Mesenchymal stem cell (in vitro differentiated cells and primary cell): ENCODE measurements around the gene FOXN4.

Experiments
- DNase-seq: peaks from one replicate; pipeline ENCODE4 v3.0.0-alpha.2; 2013
- H2AFZ ChIP-seq: one replicate; pipeline ENCODE4 v1.6.1; 2013; ENCODE audit warnings: low read depth, mild to moderate bottlenecking, control low read depth, inconsistent platforms, low read length, moderate library complexity
- H2AK5ac ChIP-seq: 2 replicates; pipeline ENCODE4 v1.6.1; 2013; ENCODE audit warnings: low read length, moderate library complexity, mild to moderate bottlenecking, inconsistent platforms; ENCODE audit not compliant: severe bottlenecking
- H2BK120ac ChIP-seq: one replicate; pipeline ENCODE4 v1.6.1; 2013; ENCODE audit warnings: low read depth, mild to moderate bottlenecking, inconsistent platforms, low read length, moderate library complexity
- H2BK12ac ChIP-seq, 2 experiments: one replicate each; pipeline ENCODE4 v1.6.1; 2013; ENCODE audit warnings: inconsistent platforms in 2 of 2, low read length in 2 of 2, mild to moderate bottlenecking in 2 of 2, moderate library complexity in 2 of 2, control low read depth in 1 of 2
- H2BK15ac ChIP-seq: one replicate; pipeline ENCODE4 v1.6.1; 2013; ENCODE audit warnings: mild to moderate bottlenecking, low read depth, inconsistent platforms; ENCODE audit not compliant: poor library complexity, severe bottlenecking
- H2BK5ac ChIP-seq: 2 replicates; pipeline ENCODE4 v1.6.1; 2013; ENCODE audit warnings: low read depth, mild to moderate bottlenecking, low read length, control low read depth, inconsistent platforms; ENCODE audit not compliant: poor library complexity, severe bottlenecking
- H3K14ac ChIP-seq, 2 experiments: one replicate each; pipeline ENCODE4 v1.6.1; 2013; ENCODE audit warnings: inconsistent platforms in 2 of 2, low read length in 2 of 2, control low read depth in 1 of 2, mild to moderate bottlenecking in 1 of 2, moderate library complexity in 1 of 2
- H3K18ac ChIP-seq, 2 experiments: one replicate each; pipeline ENCODE4 v1.6.1; 2013; ENCODE audit warnings: inconsistent platforms in 2 of 2, low read length in 2 of 2, control low read depth in 1 of 2, low read depth in 1 of 2, mild to moderate bottlenecking in 1 of 2
- H3K23ac ChIP-seq, 2 experiments: one replicate each; pipeline ENCODE4 v1.6.1; 2013; ENCODE audit warnings: inconsistent platforms in 2 of 2, low read length in 2 of 2, mild to moderate bottlenecking in 2 of 2, moderate library complexity in 2 of 2, control low read depth in 1 of 2
- H3K27ac ChIP-seq: 2 replicates; pipeline ENCODE4 v1.5.1; 2013; ENCODE audit warnings: mild to moderate bottlenecking, moderate library complexity, low read length, control low read depth, inconsistent platforms; ENCODE audit not compliant: poor library complexity, severe bottlenecking
- H3K27me3 ChIP-seq, 2 experiments: 2 replicates each; pipeline versions ENCODE4 v1.6.1 to v1.7.0; 2013; ENCODE audit warnings: low read length in 2 of 2, mild to moderate bottlenecking in 2 of 2, moderate library complexity in 2 of 2, control low read depth in 1 of 2, inconsistent platforms in 1 of 2; ENCODE audit not compliant: control insufficient read depth in 1 of 2, insufficient read depth in 1 of 2
- H3K36me3 ChIP-seq, 2 experiments: 2 replicates each; pipeline versions ENCODE4 v1.6.1 to v1.7.0; 2013; ENCODE audit warnings: low read length in 2 of 2, control low read depth in 1 of 2, inconsistent platforms in 1 of 2, low read depth in 1 of 2, mild to moderate bottlenecking in 1 of 2; ENCODE audit not compliant: insufficient read depth in 2 of 2, control insufficient read depth in 1 of 2
- H3K4ac ChIP-seq, 2 experiments: one replicate each; pipeline ENCODE4 v1.6.1; 2013; ENCODE audit warnings: inconsistent platforms in 2 of 2, low read length in 2 of 2, mild to moderate bottlenecking in 2 of 2, moderate library complexity in 2 of 2, control low read depth in 1 of 2, low read depth in 1 of 2
- H3K4me1 ChIP-seq: 2 replicates; pipeline ENCODE4 v1.6.1; 2013; ENCODE audit warnings: low read depth, low read length, control low read depth; ENCODE audit not compliant: control insufficient read depth, insufficient read depth
- H3K4me2 ChIP-seq: 2 replicates; pipeline ENCODE4 v1.6.1; 2013; ENCODE audit warnings: low read length, mild to moderate bottlenecking, inconsistent platforms; ENCODE audit not compliant: poor library complexity, severe bottlenecking
- H3K4me3 ChIP-seq, 2 experiments: 2 replicates each; pipeline versions ENCODE4 v1.5.1 to v1.7.0; 2013; ENCODE audit warnings: low read length in 2 of 2, mild to moderate bottlenecking in 2 of 2, control low read depth in 1 of 2, low read depth in 1 of 2; ENCODE audit not compliant: insufficient read depth in 1 of 2
- H3K79me1 ChIP-seq: replicated peaks from 2 replicates; pipeline ENCODE4 v1.6.1; 2013; ENCODE audit warnings: mild to moderate bottlenecking, control low read depth, low read length, inconsistent platforms; ENCODE audit not compliant: poor library complexity, severe bottlenecking
- H3K9ac ChIP-seq: 2 replicates; pipeline ENCODE4 v1.7.0; 2013; ENCODE audit warnings: mild to moderate bottlenecking, low read length, moderate library complexity
- H3K9me3 ChIP-seq: 2 replicates; pipeline ENCODE4 v1.7.0; 2013; ENCODE audit warnings: mild to moderate bottlenecking, low read length; ENCODE audit not compliant: control insufficient read depth
- H4K8ac ChIP-seq: one replicate; pipeline ENCODE4 v1.6.1; 2013; ENCODE audit warnings: inconsistent platforms, mild to moderate bottlenecking, low read length, moderate library complexity
- H4K91ac ChIP-seq: one replicate; pipeline ENCODE4 v1.6.1; 2013; ENCODE audit warnings: mild to moderate bottlenecking, low read length, inconsistent platforms
- WGBS: methylation state at CpG from one replicate; pipeline ENCODE4 v1.1.7; 2013; ENCODE audit warnings: mixed read lengths; 5-methylcytosine and 5-hydroxymethylcytosine counted together

The FOXN4 gene

GRCh38 chr12:109305547-109305946 is 3.5 kb downstream of the FOXN4 start:
- DNase-seq: no peak
- Histone ChIP-seq H3K4me1 (peaks cover 16% of the 10 kb centered on the region), H3K27me3 (peaks cover 80 to 90% of the 10 kb centered on the region in 2 experiments), H3K36me3 (no peaks in the 10 kb centered on the region), H3K14ac (no peak overlapping the region), H3K4me3 (no peak overlapping the region), H3K9me3 (no peaks in the 10 kb centered on the region), H4K91ac (no peak overlapping the region), H2BK15ac (no peak overlapping the region), H3K9ac (no peak overlapping the region), H3K4ac (no peak overlapping the region), H2BK12ac (no peak overlapping the region), H2AFZ (no peak overlapping the region), H3K4me2 (no peak overlapping the region), H2AK5ac (no peak overlapping the region), H3K23ac (no peak overlapping the region), H2BK5ac (no peak overlapping the region), H2BK120ac (no peak overlapping the region), H3K27ac (no peak overlapping the region), H4K8ac (no peak overlapping the region), H3K18ac (no peak overlapping the region), H3K79me1 (no peaks in the 10 kb centered on the region)
- 50% methylated on average over 6 of the region's 6 CpGs for WGBS

GRCh38 chr12:109304485-109304884 is 4.6 kb downstream of the FOXN4 start:
- no peak overlapping the region for H2AFZ ChIP-seq
- no peak overlapping the region for H3K27ac ChIP-seq
- H3K36me3 ChIP-seq: no peaks in the 10 kb centered on the region
- H2BK5ac ChIP-seq: no peak overlapping the region
- no peak overlapping the region for H4K8ac ChIP-seq
- H3K14ac ChIP-seq: no peak overlapping the region
- peaks cover 7% of the 10 kb centered on the region for H3K4me1 ChIP-seq
- no peaks in the 10 kb centered on the region for H3K79me1 ChIP-seq
- whole genome bisulfite sequencing: 29% methylated on average over 7 of the region's 8 CpGs
- H2BK12ac ChIP-seq: no peak overlapping the region
- H3K9ac ChIP-seq: no peak overlapping the region
- H3K4me3 ChIP-seq: no peak overlapping the region
- H4K91ac ChIP-seq: no peak overlapping the region
- H2BK120ac ChIP-seq: no peak overlapping the region
- H3K18ac ChIP-seq: no peak overlapping the region
- H3K23ac ChIP-seq: no peak overlapping the region
- H3K4me2 ChIP-seq: no peak overlapping the region
- H2AK5ac ChIP-seq: no peak overlapping the region
- DNase-seq: no peak
- no peak overlapping the region for H2BK15ac ChIP-seq
- H3K27me3 ChIP-seq: peaks cover 82 to 87% of the 10 kb centered on the region in 2 experiments
- no peak overlapping the region for H3K4ac ChIP-seq
- H3K9me3 ChIP-seq: no peaks in the 10 kb centered on the region

GRCh38 chr12:109302770-109303169 is 6.3 kb downstream of the FOXN4 start:
- no CpG with 5 or more reads among the region's 5 CpGs for WGBS
- H3K23ac ChIP-seq: no peak overlapping the region
- no peak overlapping the region for H3K4me3 ChIP-seq
- no peaks in the 10 kb centered on the region for H3K79me1 ChIP-seq
- no peaks in the 10 kb centered on the region for H3K36me3 ChIP-seq
- no peak overlapping the region for H3K27ac ChIP-seq
- H3K9ac ChIP-seq: no peak overlapping the region
- H3K4ac ChIP-seq: no peak overlapping the region
- no peak overlapping the region for H4K8ac ChIP-seq
- H3K4me2 ChIP-seq: no peak overlapping the region
- no peak for DNase-seq
- H2BK120ac ChIP-seq: no peak overlapping the region
- no peak overlapping the region for H3K18ac ChIP-seq
- no peak overlapping the region for H2BK5ac ChIP-seq
- no peak overlapping the region for H2BK12ac ChIP-seq
- no peaks in the 10 kb centered on the region for H3K9me3 ChIP-seq
- no peaks in the 10 kb centered on the region for H3K4me1 ChIP-seq
- H2AFZ ChIP-seq: no peak overlapping the region
- no peak overlapping the region for H2BK15ac ChIP-seq
- H2AK5ac ChIP-seq: no peak overlapping the region
- peaks cover 71 to 79% of the 10 kb centered on the region in 2 experiments for H3K27me3 ChIP-seq
- no peak overlapping the region for H3K14ac ChIP-seq
- H4K91ac ChIP-seq: no peak overlapping the region

GRCh38 chr12:109302358-109302757 is 6.7 kb downstream of the FOXN4 start:
- DNase-seq: no peak
- Histone ChIP-seq H3K14ac (no peak overlapping the region), H3K79me1 (no peaks in the 10 kb centered on the region), H3K36me3 (no peaks in the 10 kb centered on the region), H3K4me1 (no peaks in the 10 kb centered on the region), H2BK15ac (no peak overlapping the region), H4K91ac (no peak overlapping the region), H2BK120ac (no peak overlapping the region), H4K8ac (no peak overlapping the region), H2BK5ac (no peak overlapping the region), H2AFZ (no peak overlapping the region), H3K9me3 (no peaks in the 10 kb centered on the region), H3K4ac (no peak overlapping the region), H3K18ac (no peak overlapping the region), H2BK12ac (no peak overlapping the region), H3K23ac (no peak overlapping the region), H3K9ac (no peak overlapping the region), H3K27me3 (peaks cover 66 to 75% of the 10 kb centered on the region in 2 experiments), H2AK5ac (no peak overlapping the region), H3K27ac (no peak overlapping the region), H3K4me2 (no peak overlapping the region), H3K4me3 (no peak overlapping the region)
- no CpG with 5 or more reads among the region's 2 CpGs for WGBS
